ENCODE measurements around the gene SHPK. TPM values are rescaled to one million over a fixed set of nuclear protein-coding genes. Genes with fewer than 3 reads are reported as not detected.

Gene SHPK
- total RNA-seq, 3 donors from 2014 or later: 9.5 to 17.4 (median 16.4) TPM

DNA sequence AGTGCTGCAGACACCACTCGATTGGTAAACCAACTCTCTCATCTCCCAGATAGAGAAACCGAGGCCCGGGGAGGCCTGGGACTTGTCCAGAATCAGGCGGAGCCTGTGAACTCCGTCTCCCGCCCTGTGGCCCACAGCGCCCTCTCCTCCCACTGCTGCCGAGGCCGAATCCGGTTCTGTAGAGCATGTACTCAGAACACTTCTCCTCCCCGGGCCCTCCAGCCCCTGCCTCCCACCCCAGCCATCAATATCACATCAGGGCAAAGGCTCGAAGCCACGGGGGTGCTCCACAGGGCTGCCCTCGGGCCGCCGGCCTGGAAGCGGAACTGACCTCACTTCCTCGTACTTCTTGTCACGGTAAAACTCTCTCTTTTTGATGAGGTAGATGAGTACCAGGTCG is 45.5 kb upstream of the SHPK start:
- Histone ChIP-seq H3K4me3 (no peak overlapping the region), H3K27me3 (peaks cover 0 to 31% of the 10 kb centered on the region in 2 donors), H3K4me1 (no peaks in the 10 kb centered on the region), H3K27ac (no peak overlapping the region), H3K9me3 (no peaks in the 10 kb centered on the region), H3K36me3 (no peaks in the 10 kb centered on the region)
- no peak for DNase-seq (ENCODE audit: low spot score in 2 of 2)
- TF ChIP-seq POLR2AphosphoS5 (IDR thresholded peaks at IDR 0.05) (no peak), POLR2A (IDR thresholded peaks at IDR 0.05) (no peak)
- TF ChIP-seq, protein P1, sequence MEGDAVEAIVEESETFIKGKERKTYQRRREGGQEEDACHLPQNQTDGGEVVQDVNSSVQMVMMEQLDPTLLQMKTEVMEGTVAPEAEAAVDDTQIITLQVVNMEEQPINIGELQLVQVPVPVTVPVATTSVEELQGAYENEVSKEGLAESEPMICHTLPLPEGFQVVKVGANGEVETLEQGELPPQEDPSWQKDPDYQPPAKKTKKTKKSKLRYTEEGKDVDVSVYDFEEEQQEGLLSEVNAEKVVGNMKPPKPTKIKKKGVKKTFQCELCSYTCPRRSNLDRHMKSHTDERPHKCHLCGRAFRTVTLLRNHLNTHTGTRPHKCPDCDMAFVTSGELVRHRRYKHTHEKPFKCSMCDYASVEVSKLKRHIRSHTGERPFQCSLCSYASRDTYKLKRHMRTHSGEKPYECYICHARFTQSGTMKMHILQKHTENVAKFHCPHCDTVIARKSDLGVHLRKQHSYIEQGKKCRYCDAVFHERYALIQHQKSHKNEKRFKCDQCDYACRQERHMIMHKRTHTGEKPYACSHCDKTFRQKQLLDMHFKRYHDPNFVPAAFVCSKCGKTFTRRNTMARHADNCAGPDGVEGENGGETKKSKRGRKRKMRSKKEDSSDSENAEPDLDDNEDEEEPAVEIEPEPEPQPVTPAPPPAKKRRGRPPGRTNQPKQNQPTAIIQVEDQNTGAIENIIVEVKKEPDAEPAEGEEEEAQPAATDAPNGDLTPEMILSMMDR (IDR thresholded peaks at IDR 0.05): no peak
- intact Hi-C loops (cut with DNase I; ENCODE audit: low total_unique reads): no loop called here

GRCh38 chr17:3681057-3681456 is 45.0 kb upstream of the SHPK start:
- intact Hi-C loops (cut with DNase I; ENCODE audit: low total_unique reads): no loop called here
- no peak for TF ChIP-seq POLR2A (IDR thresholded peaks at IDR 0.05)
- TF ChIP-seq, protein P1 (IDR thresholded peaks at IDR 0.05): no peak
- no peak for TF ChIP-seq POLR2AphosphoS5 (IDR thresholded peaks at IDR 0.05)
- H3K4me1 ChIP-seq: no peaks in the 10 kb centered on the region
- no peak overlapping the region for H3K27ac ChIP-seq
- H3K9me3 ChIP-seq: no peaks in the 10 kb centered on the region
- peaks cover 0 to 31% of the 10 kb centered on the region in 2 donors for H3K27me3 ChIP-seq
- no peak overlapping the region for H3K4me3 ChIP-seq
- DNase-seq (ENCODE audit: low spot score in 2 of 2): no peak
- no peaks in the 10 kb centered on the region for H3K36me3 ChIP-seq

GRCh38 chr17:3679531-3680126 is 43.6 kb upstream of the SHPK start:
- TF ChIP-seq POLR2AphosphoS5 (IDR thresholded peaks at IDR 0.05) (no peak), POLR2A (IDR thresholded peaks at IDR 0.05) (no peak)
- TF ChIP-seq, protein P1 (IDR thresholded peaks at IDR 0.05): no peak
- H3K27ac ChIP-seq: no peak overlapping the region
- H3K27me3 ChIP-seq: peaks cover 0 to 24% of the 10 kb centered on the region in 2 donors
- DNase-seq (ENCODE audit: low spot score in 2 of 2): no peak
- H3K4me1 ChIP-seq: no peaks in the 10 kb centered on the region
- H3K36me3 ChIP-seq: no peaks in the 10 kb centered on the region
- H3K9me3 ChIP-seq: no peaks in the 10 kb centered on the region
- no peak overlapping the region for H3K4me3 ChIP-seq
- intact Hi-C loops (cut with DNase I; ENCODE audit: low total_unique reads): loop anchor here (10.0 kb wide), 1 partner anchor 1735 kb away; the partner anchor contains the start of gene NUP88

DNA sequence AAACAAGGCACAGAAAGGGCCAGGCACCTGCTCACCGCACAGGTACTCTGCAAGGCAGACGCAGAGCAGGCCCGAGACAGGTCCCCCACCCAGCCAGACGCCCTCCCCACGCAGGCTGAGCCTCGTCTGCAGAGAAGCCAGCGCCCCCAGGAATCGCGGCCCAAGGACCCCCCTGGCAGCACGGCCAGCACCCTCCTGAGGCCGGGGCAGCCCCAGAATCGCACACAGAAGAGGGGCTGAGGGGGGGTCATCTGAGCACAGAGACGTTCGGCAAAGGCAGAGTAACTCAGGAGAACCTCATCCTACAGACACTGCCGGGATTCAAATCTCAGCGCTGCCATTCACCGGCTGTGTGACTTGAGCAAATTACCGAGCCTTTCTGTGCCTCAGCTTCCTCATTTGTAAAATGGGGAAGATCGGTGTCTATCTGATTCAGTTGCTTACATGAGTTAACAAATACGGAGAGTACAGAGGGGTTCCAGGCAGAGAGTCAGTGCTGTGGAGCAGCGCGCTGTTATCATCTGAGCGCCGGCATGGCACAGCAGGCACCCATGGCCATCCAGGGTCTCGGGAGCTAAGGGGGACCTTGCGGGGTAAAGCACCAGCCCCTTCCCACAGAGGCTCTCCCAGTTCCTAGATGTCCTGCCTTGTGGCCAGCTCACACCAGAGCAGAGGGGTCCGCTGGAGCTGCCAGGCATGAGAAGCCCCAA is 42.9 kb upstream of the SHPK start:
- TF ChIP-seq POLR2A (IDR thresholded peaks at IDR 0.05): no peak
- TF ChIP-seq POLR2AphosphoS5 (IDR thresholded peaks at IDR 0.05): no peak
- TF ChIP-seq, protein P1 (IDR thresholded peaks at IDR 0.05): no peak
- intact Hi-C loops (cut with DNase I; ENCODE audit: low total_unique reads): loop anchor here (10.0 kb wide), 1 partner anchor 1736 kb away; the partner anchor contains the start of gene NUP88
- DNase-seq (ENCODE audit: low spot score in 2 of 2): no peak

More for the DNA sequence above, 42.9 kb upstream of the SHPK start:
- no peaks in the 10 kb centered on the region for H3K9me3 ChIP-seq
- H3K27ac ChIP-seq: no peak overlapping the region
- H3K27me3 ChIP-seq: peaks cover 0 to 19% of the 10 kb centered on the region in 2 donors
- H3K36me3 ChIP-seq: no peaks in the 10 kb centered on the region
- H3K4me1 ChIP-seq: no peaks in the 10 kb centered on the region
- H3K4me3 ChIP-seq: no peak overlapping the region
